Measurements from ENCODE around the gene PIAS1.

DNA sequence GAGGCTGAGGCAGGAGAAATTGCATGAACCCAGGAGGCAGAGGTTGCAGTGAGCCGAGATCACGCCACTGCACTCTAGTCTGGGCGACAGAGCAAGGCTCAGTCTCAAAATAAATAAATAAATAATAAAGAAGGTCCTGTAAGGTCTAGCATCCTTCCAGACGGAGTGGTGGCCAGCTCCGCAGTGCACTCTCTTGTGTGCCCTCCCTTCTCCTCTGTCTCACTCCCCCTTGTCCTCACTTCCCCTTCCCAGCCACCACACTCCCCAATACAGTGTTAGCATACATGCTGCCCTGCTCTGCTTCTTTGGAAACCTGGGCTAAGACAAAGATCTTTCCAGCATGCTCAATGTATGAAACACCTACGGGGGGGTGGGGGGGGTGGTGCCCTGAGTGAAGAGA is 178.8 kb downstream of the PIAS1 start:
- TF ChIP-seq, protein P1, sequence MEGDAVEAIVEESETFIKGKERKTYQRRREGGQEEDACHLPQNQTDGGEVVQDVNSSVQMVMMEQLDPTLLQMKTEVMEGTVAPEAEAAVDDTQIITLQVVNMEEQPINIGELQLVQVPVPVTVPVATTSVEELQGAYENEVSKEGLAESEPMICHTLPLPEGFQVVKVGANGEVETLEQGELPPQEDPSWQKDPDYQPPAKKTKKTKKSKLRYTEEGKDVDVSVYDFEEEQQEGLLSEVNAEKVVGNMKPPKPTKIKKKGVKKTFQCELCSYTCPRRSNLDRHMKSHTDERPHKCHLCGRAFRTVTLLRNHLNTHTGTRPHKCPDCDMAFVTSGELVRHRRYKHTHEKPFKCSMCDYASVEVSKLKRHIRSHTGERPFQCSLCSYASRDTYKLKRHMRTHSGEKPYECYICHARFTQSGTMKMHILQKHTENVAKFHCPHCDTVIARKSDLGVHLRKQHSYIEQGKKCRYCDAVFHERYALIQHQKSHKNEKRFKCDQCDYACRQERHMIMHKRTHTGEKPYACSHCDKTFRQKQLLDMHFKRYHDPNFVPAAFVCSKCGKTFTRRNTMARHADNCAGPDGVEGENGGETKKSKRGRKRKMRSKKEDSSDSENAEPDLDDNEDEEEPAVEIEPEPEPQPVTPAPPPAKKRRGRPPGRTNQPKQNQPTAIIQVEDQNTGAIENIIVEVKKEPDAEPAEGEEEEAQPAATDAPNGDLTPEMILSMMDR (IDR thresholded peaks at IDR 0.05; ENCODE audit: low read length) = no peak
- TF ChIP-seq EZH2 (optimal IDR thresholded peaks at IDR 0.05; ENCODE audit: low read depth, low read length) = no peak
